Keratinocyte (primary cell): ENCODE data around the gene ADGRL3.

Source experiments
- CTCF ChIP-seq, 3 experiments: IDR thresholded peaks in 1 of 3; conservative IDR thresholded peaks in 1 of 3; optimal IDR thresholded peaks in 1 of 3; 2 replicates in 2 of 3; 3 replicates in 1 of 3; pipeline versions ENCODE3 to v1.5.1; 2011; ENCODE audit warnings: low read length in 3 of 3, mild to moderate bottlenecking in 3 of 3, moderate library complexity in 2 of 3, control low read depth in 1 of 3, inconsistent platforms in 1 of 3; ENCODE audit not compliant: insufficient read depth in 2 of 3; ENCODE audit errors: extremely low read depth in 1 of 3
- EZH2 ChIP-seq: IDR thresholded peaks from one replicate; pipeline ENCODE4 v1.6.1; 2012; ENCODE audit warnings: inconsistent platforms, mild to moderate bottlenecking, low read length, moderate library complexity

- no peak for TF ChIP-seq CTCF (optimal IDR thresholded peaks at IDR 0.05 in 1 of 3, IDR thresholded peaks at IDR 0.05 in 1 of 3, conservative IDR thresholded peaks at IDR 0.05 in 1 of 3; ENCODE audit: extremely low read depth in 1 of 3, insufficient read depth in 2 of 3, low read length in 3 of 3)
- no peak for TF ChIP-seq EZH2
Observed at GRCh38 chr4:61853041-61853440, 652.9 kb downstream of the ADGRL3 start.
